Caco-2 (cell line): ENCODE results near the gene SEMA4C. TPM values are rescaled to one million over a fixed set of nuclear protein-coding genes. Genes with fewer than 3 reads are reported as not detected.
A peak's percentile ranks its signal among the peaks of the same experiment; 100 is the strongest.

Experiments used
- BruUV-seq: library from RNA; stranded (reverse); fragments of 400-500 nt; replicated peaks from 2 replicates; lab custom pipeline; 2021; lab: Mats Ljungman, UMichigan
- CTCF ChIA-PET: fragments of 300-600 bp; sonication (Branson Sonifier 250); formaldehyde crosslinking; loops from one replicate; lab custom pipeline; 2022; ENCODE audit warnings: antibody characterized with exemption; lab: Charles Lee
- POLR2A ChIA-PET: fragments of 300-600 bp; sonication (Branson Sonifier 250); formaldehyde crosslinking; loops from one replicate; lab custom pipeline; 2022; ENCODE audit warnings: antibody characterized with exemption; lab: Charles Lee
- DNase-seq, 2 experiments: peaks; one replicate each; pipeline versions ENCODE4 v3.0.0 to v3.0.0-alpha.2; 2020 to 2022
- H3K27me3 ChIP-seq: replicated peaks from 2 replicates; pipeline ENCODE4 v1.6.0; 2011; ENCODE audit warnings: low read length; ENCODE audit not compliant: control insufficient read depth, insufficient read depth
- H3K36me3 ChIP-seq: 2 replicates; pipeline ENCODE4 v1.5.1; 2011; ENCODE audit warnings: low read length; ENCODE audit not compliant: control insufficient read depth, insufficient read depth
- H3K4me1 ChIP-seq: fragments of 250-450 bp; sonication (Bioruptor Pico); 2 replicates; pipeline ENCODE4 v1.5.1; 2020; ENCODE audit warnings: mild to moderate bottlenecking
- H3K4me3 ChIP-seq: 2 replicates; pipeline ENCODE4 v1.5.1; 2011; ENCODE audit warnings: low read depth, mild to moderate bottlenecking, control low read depth, low read length
- H3K9me3 ChIP-seq: fragments of 250-450 bp; sonication (Bioruptor Pico); 2 replicates; pipeline ENCODE4 v1.5.1; 2020; ENCODE audit warnings: mild to moderate bottlenecking, moderate library complexity
- H3K27ac Mint-ChIP-seq: one replicate; pipeline ENCODE4 v1.8.0; 2022; ENCODE audit warnings: mixed read lengths; ENCODE audit not compliant: unreplicated experiment
- H3K27me3 Mint-ChIP-seq: one replicate; pipeline ENCODE4 v1.8.0; 2022; ENCODE audit warnings: mixed read lengths; ENCODE audit not compliant: insufficient read depth, unreplicated experiment
- H3K36me3 Mint-ChIP-seq: one replicate; pipeline ENCODE4 v1.8.0; 2022; ENCODE audit warnings: mild to moderate bottlenecking, mixed read lengths; ENCODE audit not compliant: insufficient read depth, unreplicated experiment
- H3K4me1 Mint-ChIP-seq: one replicate; pipeline ENCODE4 v1.8.0; 2022; ENCODE audit warnings: low read depth, mixed read lengths; ENCODE audit not compliant: unreplicated experiment
- H3K4me3 Mint-ChIP-seq: one replicate; pipeline ENCODE4 v1.8.0; 2022; ENCODE audit warnings: mild to moderate bottlenecking, moderate library complexity, mixed read lengths; ENCODE audit not compliant: unreplicated experiment
- H3K9me3 Mint-ChIP-seq: one replicate; pipeline ENCODE4 v1.8.0; 2022; ENCODE audit warnings: mixed read lengths; ENCODE audit not compliant: unreplicated experiment
- intact Hi-C: fragments of 100-400 bp; cut with micrococcal nuclease; formaldehyde crosslinking; loops from one replicate; pipeline ENCODE4 v1.10.0; 2022; ENCODE audit not compliant: unreplicated experiment
- total RNA-seq: library from RNA; stranded (reverse); gene quantifications from 2 replicates; pipeline ENCODE4 v1.2.3, GENCODE V29; 2022
- TF ChIP-seq, protein P1 (sequence below), 2 experiments: fragments of 200-600 bp in 1 of 2; IDR thresholded peaks; 1 replicate in 1 of 2; 2 replicates in 1 of 2; pipeline versions ENCODE4 v1.5.1 to v1.8.0; 2011 to 2022; ENCODE audit warnings: antibody characterized with exemption in 1 of 2, control low read depth in 1 of 2, inconsistent platforms in 1 of 2, low read depth in 1 of 2, low read length in 1 of 2, mild to moderate bottlenecking in 1 of 2, moderate library complexity in 1 of 2; ENCODE audit not compliant: insufficient read depth in 1 of 2, severe bottlenecking in 1 of 2, unreplicated experiment in 1 of 2

Gene SEMA4C
- total RNA-seq, 1 experiment from 2014 or later: 29.9 TPM

GRCh38 chr2:96867756-96868554 is 1.9 kb downstream of the SEMA4C start:
- Histone ChIP-seq H3K4me3 (peak overlapping the region; percentile 95), H3K9me3 (no peaks in the 10 kb centered on the region), H3K4me1 (peaks cover 11% of the 10 kb centered on the region), H3K27me3 (no peaks in the 10 kb centered on the region), H3K36me3 (peaks cover 7% of the 10 kb centered on the region)
- Mint-ChIP-seq H3K27me3 (no peaks in the 10 kb centered on the region), H3K4me3 (peak overlapping the region; percentile 78), H3K9me3 (no peaks in the 10 kb centered on the region), H3K36me3 (peaks cover 14% of the 10 kb centered on the region), H3K4me1 (no peaks in the 10 kb centered on the region), H3K27ac (peak overlapping the region; percentile 75)
- CTCF ChIA-PET: interaction anchor here (0.6 to 3.3 kb wide), 15 partner anchors 10 to 1439 kb away, joined by 3 to 71 read pairs (median 6); partner anchors contain the start of genes ANKRD39, CNNM3 and ITPRIPL1
- POLR2A ChIA-PET: interaction anchor here (0.6 to 1.7 kb wide), 4 partner anchors 10 to 52 kb away, joined by 3 to 23 read pairs (median 8); partner anchors contain the start of genes ANKRD39 and CNNM3
- DNase-seq: no peak
- BruUV-seq: TSS peak; percentile 66
- intact Hi-C loops: loop anchor here (2.0 kb wide), 2 partner anchors 51 to 245 kb away; partner anchors contain the start of genes ANKRD36 and CNNM3
- TF ChIP-seq, protein P1, sequence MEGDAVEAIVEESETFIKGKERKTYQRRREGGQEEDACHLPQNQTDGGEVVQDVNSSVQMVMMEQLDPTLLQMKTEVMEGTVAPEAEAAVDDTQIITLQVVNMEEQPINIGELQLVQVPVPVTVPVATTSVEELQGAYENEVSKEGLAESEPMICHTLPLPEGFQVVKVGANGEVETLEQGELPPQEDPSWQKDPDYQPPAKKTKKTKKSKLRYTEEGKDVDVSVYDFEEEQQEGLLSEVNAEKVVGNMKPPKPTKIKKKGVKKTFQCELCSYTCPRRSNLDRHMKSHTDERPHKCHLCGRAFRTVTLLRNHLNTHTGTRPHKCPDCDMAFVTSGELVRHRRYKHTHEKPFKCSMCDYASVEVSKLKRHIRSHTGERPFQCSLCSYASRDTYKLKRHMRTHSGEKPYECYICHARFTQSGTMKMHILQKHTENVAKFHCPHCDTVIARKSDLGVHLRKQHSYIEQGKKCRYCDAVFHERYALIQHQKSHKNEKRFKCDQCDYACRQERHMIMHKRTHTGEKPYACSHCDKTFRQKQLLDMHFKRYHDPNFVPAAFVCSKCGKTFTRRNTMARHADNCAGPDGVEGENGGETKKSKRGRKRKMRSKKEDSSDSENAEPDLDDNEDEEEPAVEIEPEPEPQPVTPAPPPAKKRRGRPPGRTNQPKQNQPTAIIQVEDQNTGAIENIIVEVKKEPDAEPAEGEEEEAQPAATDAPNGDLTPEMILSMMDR (IDR thresholded peaks at IDR 0.05; ENCODE audit: insufficient read depth in 1 of 2, low read depth in 1 of 2, low read length in 1 of 2, severe bottlenecking in 1 of 2, unreplicated experiment in 1 of 2): no peak

- no peak for DNase-seq
- peak overlapping the region; percentile 95 for H3K4me3 ChIP-seq
- Mint-ChIP-seq H3K36me3 (peaks cover 18% of the 10 kb centered on the region), H3K4me1 (no peaks in the 10 kb centered on the region), H3K9me3 (no peaks in the 10 kb centered on the region), H3K27ac (peak overlapping the region; percentile 75), H3K4me3 (peak overlapping the region; percentile 78), H3K27me3 (no peaks in the 10 kb centered on the region)
- intact Hi-C loops: no loop called here
- no peaks in the 10 kb centered on the region for H3K9me3 ChIP-seq
- H3K4me1 ChIP-seq: peaks cover 8% of the 10 kb centered on the region
- ChIA-PET CTCF (interaction anchor here (3.3 kb wide), 1 partner anchor 9 kb away, joined by 71 read pairs; the partner anchor contains the start of gene ANKRD39), POLR2A (interaction anchor here (1.8 kb wide), 1 partner anchor 9 kb away, joined by 5 read pairs; the partner anchor contains the start of gene ANKRD39)
- no TSS peak for BruUV-seq
- TF ChIP-seq, protein P1 (IDR thresholded peaks at IDR 0.05; ENCODE audit: insufficient read depth in 1 of 2, low read depth in 1 of 2, low read length in 1 of 2, severe bottlenecking in 1 of 2, unreplicated experiment in 1 of 2): no peak
- no peaks in the 10 kb centered on the region for H3K27me3 ChIP-seq
- H3K36me3 ChIP-seq: peaks cover 7% of the 10 kb centered on the region
Observed at GRCh38 chr2:96866986-96867755, 2.7 kb downstream of the SEMA4C start.

DNA sequence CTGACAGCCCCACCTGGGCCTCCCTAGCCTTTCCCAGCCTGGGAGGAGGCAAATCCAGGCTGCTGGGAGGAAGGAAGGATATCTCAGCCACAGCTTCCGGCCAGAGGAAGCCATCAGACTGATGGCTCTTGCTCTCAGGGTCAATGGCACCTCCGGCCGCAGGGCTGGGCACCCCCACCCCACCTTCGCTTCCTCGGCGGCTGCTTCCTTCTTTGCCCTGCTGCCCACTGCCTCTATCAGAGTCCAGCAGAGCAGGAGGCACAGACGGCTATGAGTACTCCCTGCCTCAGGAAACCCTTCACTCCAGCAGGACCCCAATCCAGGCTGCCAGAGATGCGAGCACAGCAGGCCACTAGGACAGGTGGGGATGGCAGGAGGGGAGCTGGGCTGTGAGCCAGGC is 3.3 kb downstream of the SEMA4C start:
- no TSS peak for BruUV-seq
- H3K4me1 Mint-ChIP-seq: no peaks in the 10 kb centered on the region
- TF ChIP-seq, protein P1 (IDR thresholded peaks at IDR 0.05; ENCODE audit: insufficient read depth in 1 of 2, low read depth in 1 of 2, low read length in 1 of 2, severe bottlenecking in 1 of 2, unreplicated experiment in 1 of 2): no peak
- H3K9me3 Mint-ChIP-seq: no peaks in the 10 kb centered on the region
- H3K27me3 Mint-ChIP-seq: no peaks in the 10 kb centered on the region
- intact Hi-C loops: no loop called here
- Histone ChIP-seq H3K36me3 (peaks cover 7% of the 10 kb centered on the region), H3K4me1 (peaks cover 10% of the 10 kb centered on the region), H3K4me3 (no peak overlapping the region), H3K9me3 (no peaks in the 10 kb centered on the region), H3K27me3 (no peaks in the 10 kb centered on the region)
- H3K4me3 Mint-ChIP-seq: peak overlapping the region; percentile 78
- no peak overlapping the region for H3K27ac Mint-ChIP-seq
- DNase-seq: no peak
- ChIA-PET CTCF (interaction anchor here (3.3 kb wide), 1 partner anchor 9 kb away, joined by 71 read pairs; the partner anchor contains the start of gene ANKRD39), POLR2A (interaction anchor here (1.8 kb wide), 1 partner anchor 8 kb away, joined by 5 read pairs; the partner anchor contains the start of gene ANKRD39)
- H3K36me3 Mint-ChIP-seq: peaks cover 24% of the 10 kb centered on the region
